ENCODE data around the gene PXN. TPM values are rescaled to one million over a fixed set of nuclear protein-coding genes. Genes with fewer than 3 reads are reported as not detected.

Gene PXN
- total RNA-seq, 2 experiments from 2014 or later, result 33.0 to 39.1 TPM

GRCh38 chr12:120186654-120187053, 78.9 kb downstream of the PXN start:
- ChIA-PET POLR2A (interaction anchor here (0.5 to 0.7 kb wide), 2 partner anchors 43 to 96 kb away, joined by 3 to 8 read pairs; no protein-coding TSS in a partner anchor), CTCF (interaction anchor here (0.7 kb wide), 1 partner anchor 138 kb away, joined by 3 read pairs; no protein-coding TSS in a partner anchor)

GRCh38 chr12:120183211-120183631, 82.3 kb downstream of the PXN start:
- POLR2A ChIA-PET, result no interaction called here
- CTCF ChIA-PET, result no interaction called here

GRCh38 chr12:120181991-120182631, 83.4 kb downstream of the PXN start:
- ChIA-PET CTCF (no interaction called here), POLR2A (no interaction called here)

GRCh38 chr12:120180975-120181374, 84.6 kb downstream of the PXN start:
- CTCF ChIA-PET, result no interaction called here
- POLR2A ChIA-PET, result no interaction called here

GRCh38 chr12:120175537-120175936, 90.0 kb downstream of the PXN start:
- POLR2A ChIA-PET, result interaction anchor here (0.7 kb wide), 1 partner anchor 20 kb away, joined by 11 read pairs; no protein-coding TSS in a partner anchor
- CTCF ChIA-PET, result no interaction called here

- CTCF ChIA-PET, result no interaction called here
- POLR2A ChIA-PET, result interaction anchor here (0.6 to 1.1 kb wide), 3 partner anchors 21 to 80 kb away, joined by 3 to 11 read pairs (median 7); partner anchors contain the start of gene RPLP0
Measured at GRCh38 chr12:120175062-120175461, 90.5 kb downstream of the PXN start.

- POLR2A ChIA-PET, result no interaction called here
- CTCF ChIA-PET, result interaction anchor here (1.0 kb wide), 1 partner anchor 30 kb away, joined by 3 read pairs; no protein-coding TSS in a partner anchor
Measured at GRCh38 chr12:120172053-120172452, 93.5 kb downstream of the PXN start.

- ChIA-PET CTCF (interaction anchor here (0.7 kb wide), 1 partner anchor 850 kb away, joined by 3 read pairs; no protein-coding TSS in a partner anchor), POLR2A (interaction anchor here (0.6 kb wide), 1 partner anchor 314 kb away, joined by 4 read pairs; no protein-coding TSS in a partner anchor)
Measured at GRCh38 chr12:120170631-120171030, 94.9 kb downstream of the PXN start.

GRCh38 chr12:120169946-120170345, 95.6 kb downstream of the PXN start:
- CTCF ChIA-PET, result no interaction called here
- POLR2A ChIA-PET, result no interaction called here

GRCh38 chr12:120168337-120168736, 97.2 kb downstream of the PXN start:
- ChIA-PET CTCF (no interaction called here), POLR2A (interaction anchor here (0.6 kb wide), 1 partner anchor 10 kb away, joined by 3 read pairs; no protein-coding TSS in a partner anchor)

GRCh38 chr12:120167529-120168095, 97.9 kb downstream of the PXN start:
- ChIA-PET POLR2A (no interaction called here), CTCF (interaction anchor here (0.6 kb wide), 1 partner anchor 20 kb away, joined by 3 read pairs; no protein-coding TSS in a partner anchor)

- POLR2A ChIA-PET, result no interaction called here
- CTCF ChIA-PET, result no interaction called here
Measured at GRCh38 chr12:120164293-120164692, 101.2 kb downstream of the PXN start.

- ChIA-PET POLR2A (interaction anchor here (0.6 kb wide), 1 partner anchor 55 kb away, joined by 3 read pairs; no protein-coding TSS in a partner anchor), CTCF (no interaction called here)
Measured at GRCh38 chr12:120162763-120163162, 102.8 kb downstream of the PXN start.

GRCh38 chr12:120161852-120162251, 103.7 kb downstream of the PXN start:
- ChIA-PET POLR2A (no interaction called here), CTCF (no interaction called here)

Other genes with a start within 250 kb of the PXN start
- gene RAB35, start 149.0 kb downstream of the PXN start, total RNA-seq, result 10 to 100 TPM; 71.2 to 71.3 TPM
- 100 to 1,000 TPM; 153 to 160 TPM for gene GCN1, start 71.0 kb downstream of the PXN start, total RNA-seq
- 1,000 to 10,000 TPM; 3,993 to 4,133 TPM for gene RPLP0, start 64.6 kb downstream of the PXN start, total RNA-seq
- 1,000 to 10,000 TPM; 1,157 to 1,321 TPM for gene RNU4-2, start 26.2 kb upstream of the PXN start, total RNA-seq
- gene RNU4-1, start 27.5 kb upstream of the PXN start, total RNA-seq, result 100 to 1,000 TPM; 620 to 702 TPM
- gene SIRT4, start 36.6 kb upstream of the PXN start, total RNA-seq, result 1 to 10 TPM; 2.5 to 3.7 TPM
- not detected for gene PLA2G1B, start 62.0 kb upstream of the PXN start, total RNA-seq
- under 1 TPM; 0.17 to 0.21 TPM for gene MSI1, start 103.4 kb upstream of the PXN start, total RNA-seq
- gene COX6A1, start 172.4 kb upstream of the PXN start, total RNA-seq, result 100 to 1,000 TPM; 494 TPM
- 10 to 100 TPM; 68.2 to 69.1 TPM for gene TRIAP1, start 180.7 kb upstream of the PXN start, total RNA-seq
- 10 to 100 TPM; 30.8 to 32.1 TPM for gene GATC, start 180.7 kb upstream of the PXN start, total RNA-seq
- gene SRSF9, start 204.0 kb upstream of the PXN start, total RNA-seq, result 100 to 1,000 TPM; 275 to 281 TPM
- 100 to 1,000 TPM; 269 to 277 TPM for gene DYNLL1, start 230.4 kb upstream of the PXN start, total RNA-seq

Measured in activated CD8-positive, alpha-beta memory T cell treated with anti-CD3 and anti-CD28 coated beads for 36 hours (primary cell).